Astrocyte of the cerebellum (primary cell): ENCODE results near the gene ATOSB.
"Not testable (repeated sequence)": the region's sequence is repeated elsewhere in the genome, so short reads cannot be mapped to it uniquely, and the experiment has no call there.

ENCODE experiments used
- DNase-seq: peaks from one replicate; pipeline ENCODE4 v3.0.0-alpha.2; 2011; ENCODE audit warnings: low read depth
- H3K4me3 ChIP-seq: 2 replicates; pipeline ENCODE4 v1.5.1; 2011; ENCODE audit warnings: mild to moderate bottlenecking, low read depth, low read length, moderate library complexity
- in situ Hi-C: cut with HindIII; loops from 2 replicates; pipeline ENCODE4 v1.10.0; 2017; ENCODE audit warnings: low sequenced_read_pairs
- TF ChIP-seq, protein P1 (sequence below): IDR thresholded peaks from 2 replicates; pipeline ENCODE4 v1.5.1; 2012; ENCODE audit warnings: low read length, low read depth, moderate library complexity, mild to moderate bottlenecking; ENCODE audit errors: missing control alignments

The ATOSB gene

DNA sequence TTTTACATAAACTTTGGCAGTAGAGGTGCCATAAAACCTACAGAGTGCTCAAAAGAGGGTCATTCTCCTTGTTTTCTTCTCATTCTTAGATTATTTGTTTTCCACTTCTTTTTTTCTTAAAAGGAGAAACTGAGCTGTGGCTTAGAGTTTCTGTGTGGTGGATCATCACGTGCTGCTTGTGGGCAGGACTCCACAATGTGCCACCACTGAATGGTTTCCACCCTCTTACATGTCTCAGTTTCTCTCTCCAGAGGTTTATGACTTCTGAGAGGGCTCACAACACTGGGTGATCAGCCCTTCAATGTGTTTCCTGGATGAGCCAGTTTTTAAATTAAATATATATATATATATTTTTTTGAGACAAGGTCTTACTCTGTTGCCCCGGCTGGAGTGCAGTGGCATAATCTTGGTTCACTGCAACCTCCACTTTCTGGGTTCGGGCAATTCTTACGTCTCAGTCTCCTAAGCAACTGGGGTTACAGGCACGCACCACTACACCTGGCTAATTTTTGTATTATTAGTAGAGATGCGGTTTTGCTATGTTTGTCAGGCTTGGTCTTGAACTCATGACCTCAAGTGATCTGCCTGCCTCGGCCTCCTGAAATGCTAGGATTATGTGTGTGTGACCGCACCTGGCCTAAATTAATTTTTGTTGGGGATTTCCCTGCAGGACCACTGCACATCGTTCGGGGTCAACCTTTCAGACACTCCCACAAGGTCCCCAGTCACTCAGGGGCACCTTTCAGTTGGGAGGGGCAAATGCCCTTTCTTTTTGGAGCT lies 43.0 kb upstream of the ATOSB start:
- no peak overlapping the region for H3K4me3 ChIP-seq
- in situ Hi-C loops, result loop anchor here (25.0 kb wide), 1 partner anchor 279 kb away; no protein-coding TSS in a partner anchor
- TF ChIP-seq, protein P1, sequence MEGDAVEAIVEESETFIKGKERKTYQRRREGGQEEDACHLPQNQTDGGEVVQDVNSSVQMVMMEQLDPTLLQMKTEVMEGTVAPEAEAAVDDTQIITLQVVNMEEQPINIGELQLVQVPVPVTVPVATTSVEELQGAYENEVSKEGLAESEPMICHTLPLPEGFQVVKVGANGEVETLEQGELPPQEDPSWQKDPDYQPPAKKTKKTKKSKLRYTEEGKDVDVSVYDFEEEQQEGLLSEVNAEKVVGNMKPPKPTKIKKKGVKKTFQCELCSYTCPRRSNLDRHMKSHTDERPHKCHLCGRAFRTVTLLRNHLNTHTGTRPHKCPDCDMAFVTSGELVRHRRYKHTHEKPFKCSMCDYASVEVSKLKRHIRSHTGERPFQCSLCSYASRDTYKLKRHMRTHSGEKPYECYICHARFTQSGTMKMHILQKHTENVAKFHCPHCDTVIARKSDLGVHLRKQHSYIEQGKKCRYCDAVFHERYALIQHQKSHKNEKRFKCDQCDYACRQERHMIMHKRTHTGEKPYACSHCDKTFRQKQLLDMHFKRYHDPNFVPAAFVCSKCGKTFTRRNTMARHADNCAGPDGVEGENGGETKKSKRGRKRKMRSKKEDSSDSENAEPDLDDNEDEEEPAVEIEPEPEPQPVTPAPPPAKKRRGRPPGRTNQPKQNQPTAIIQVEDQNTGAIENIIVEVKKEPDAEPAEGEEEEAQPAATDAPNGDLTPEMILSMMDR, result no peak
- no peak for DNase-seq

DNA sequence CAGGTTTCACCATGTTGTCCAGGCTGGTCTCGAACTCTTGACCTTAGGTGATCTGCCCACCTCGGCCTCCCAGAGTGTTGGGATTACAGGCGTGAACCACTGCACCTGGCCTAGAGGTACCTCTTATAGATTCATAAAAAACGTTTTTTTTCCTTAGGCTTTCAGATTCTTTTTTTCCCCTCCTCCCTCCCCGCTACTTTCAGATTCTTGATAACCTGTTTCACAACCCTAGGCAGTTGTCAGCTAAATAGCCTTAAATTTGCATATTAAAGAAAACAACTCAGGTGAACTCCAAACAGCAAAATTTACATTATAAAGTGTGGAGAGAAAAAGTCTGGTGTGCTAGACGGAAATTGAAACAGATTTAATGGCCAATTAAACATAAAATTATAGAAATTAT lies 42.2 kb upstream of the ATOSB start:
- not testable (repeated sequence) for DNase-seq, H3K4me3 ChIP-seq
- in situ Hi-C loops, result loop anchor here (25.0 kb wide), 1 partner anchor 279 kb away; no protein-coding TSS in a partner anchor

DNA sequence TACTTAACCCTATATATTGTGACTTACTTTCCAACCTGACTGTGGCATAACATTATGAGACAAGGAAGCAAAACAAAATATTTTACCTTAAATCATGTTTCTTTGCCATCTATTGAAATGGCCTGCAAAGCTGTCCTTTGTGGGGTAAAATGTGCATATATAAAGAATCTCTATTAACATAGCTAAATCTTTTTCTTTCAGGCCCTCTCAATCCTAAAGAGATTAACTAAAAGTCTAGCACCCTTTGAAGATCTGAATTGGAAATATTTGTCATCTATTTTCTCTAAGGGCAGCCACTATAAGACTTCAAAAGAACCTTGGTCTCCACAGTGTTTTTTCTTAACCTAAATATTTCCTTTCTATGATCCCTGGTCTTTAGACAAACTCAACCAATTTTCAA lies 41.1 kb upstream of the ATOSB start:
- no peak overlapping the region for H3K4me3 ChIP-seq
- TF ChIP-seq, protein P1, result no peak
- in situ Hi-C loops, result loop anchor here (25.0 kb wide), 1 partner anchor 281 kb away; no protein-coding TSS in a partner anchor
- DNase-seq, result no peak

DNA sequence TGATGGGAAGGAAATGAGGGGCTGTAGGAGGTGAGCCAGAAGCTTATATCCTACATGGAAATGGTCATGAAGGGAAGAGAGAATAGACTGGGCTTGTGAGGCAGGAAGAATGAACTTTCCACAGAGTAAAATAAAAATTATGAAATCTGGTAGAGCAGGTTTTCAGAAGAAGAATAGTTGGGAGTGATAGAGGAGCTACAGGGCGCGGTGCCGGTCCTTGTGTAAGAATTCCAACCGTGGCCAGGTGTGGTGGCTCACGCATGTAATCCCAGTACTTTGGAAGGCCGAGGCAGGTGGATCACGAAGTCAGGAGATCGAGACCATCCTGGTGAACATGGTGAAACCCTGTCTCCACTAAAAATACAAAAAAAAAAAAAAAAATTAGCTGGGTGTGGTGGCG lies 37.3 kb upstream of the ATOSB start:
- DNase-seq, result no peak
- H3K4me3 ChIP-seq, result no peak overlapping the region
- TF ChIP-seq, protein P1, result no peak
- in situ Hi-C loops, result loop anchor here (25.0 kb wide), 1 partner anchor 284 kb away; no protein-coding TSS in a partner anchor

DNA sequence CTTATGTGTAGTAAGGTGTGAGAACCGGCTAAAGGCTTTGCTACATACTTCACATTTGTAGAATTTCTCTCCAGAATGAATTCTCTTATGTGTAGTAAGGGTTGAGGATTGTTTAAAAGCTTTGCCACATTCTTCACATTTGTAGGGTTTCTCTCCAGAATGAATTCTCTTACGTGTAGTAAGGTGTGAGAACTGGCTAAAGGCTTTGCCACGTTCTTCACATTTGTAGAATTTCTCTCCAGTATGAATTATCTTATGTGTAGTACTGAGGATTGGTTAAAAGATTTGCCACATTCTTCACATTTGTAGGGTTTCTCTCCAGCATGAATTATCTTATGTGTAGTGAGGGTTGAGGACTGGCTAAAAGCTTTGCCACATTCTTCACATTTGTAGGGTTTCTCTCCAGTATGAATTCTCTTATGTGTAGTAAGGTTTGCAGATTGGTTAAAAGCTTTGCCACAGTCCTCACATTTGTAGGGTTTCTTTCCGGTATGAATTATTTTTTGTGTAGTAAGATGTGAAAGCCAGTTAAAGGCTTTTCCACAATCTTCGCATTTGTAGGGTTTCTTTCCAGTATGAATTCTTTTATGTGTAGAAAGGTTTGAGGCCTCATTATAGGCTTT lies 32.4 kb upstream of the ATOSB start:
- H3K4me3 ChIP-seq, DNase-seq, in situ Hi-C loops: not testable (repeated sequence)

DNA sequence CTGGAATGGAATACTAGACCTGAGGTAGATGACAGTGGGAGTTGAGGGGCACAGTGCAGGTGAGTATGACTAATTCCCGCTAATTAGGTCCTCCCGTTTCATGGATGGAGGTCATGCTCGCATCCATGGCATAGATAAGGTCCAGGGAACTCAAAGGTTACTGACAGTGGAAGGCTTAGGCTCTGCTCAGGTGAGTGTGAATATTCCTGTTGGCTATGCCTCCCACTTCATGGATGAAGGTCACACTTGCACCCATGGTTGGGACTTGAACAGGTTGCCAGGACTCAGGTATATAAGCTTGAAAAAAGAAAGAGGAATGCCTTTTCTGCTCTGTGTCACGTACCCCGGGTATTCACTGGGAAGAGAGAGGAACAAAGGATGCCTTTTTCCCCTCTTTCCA lies 26.4 kb upstream of the ATOSB start:
- H3K4me3 ChIP-seq, result no peak overlapping the region
- no peak for DNase-seq
- in situ Hi-C loops, result no loop called here
- TF ChIP-seq, protein P1, result no peak

DNA sequence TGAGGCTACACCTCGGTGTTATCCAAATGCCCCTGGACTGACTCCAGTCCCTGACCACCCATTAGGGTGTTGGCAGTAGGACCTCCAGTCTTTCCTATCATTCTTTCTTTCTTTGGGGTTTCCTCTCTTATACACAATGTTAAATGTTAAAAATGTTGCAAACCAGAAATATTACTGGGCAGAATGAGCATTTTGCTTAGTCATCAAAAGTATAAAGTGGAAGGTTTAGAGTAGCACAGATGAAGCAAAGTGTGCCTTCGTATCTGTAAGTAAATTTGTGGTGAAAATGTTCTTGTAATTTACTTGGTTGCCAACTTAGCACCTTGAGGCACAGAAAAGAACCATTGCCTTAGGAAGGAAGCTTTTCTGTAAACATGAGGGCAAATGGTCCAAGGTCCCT lies 24.4 kb upstream of the ATOSB start:
- no peak overlapping the region for H3K4me3 ChIP-seq
- no peak for DNase-seq
- TF ChIP-seq, protein P1, result no peak
- in situ Hi-C loops, result no loop called here
